Vagina (tissue), 2 donors: ENCODE measurements around the gene YWHAB.

Source experiments
- CTCF ChIP-seq, 3 experiments: fragments of 450-650 bp in 2 of 3; fragments of 200-600 bp in 1 of 3; sonication (generic) in 1 of 3; IDR thresholded peaks; one replicate each; pipeline ENCODE4 v1.5.1; 2017 to 2019; ENCODE audit warnings: antibody characterized with exemption in 3 of 3, mild to moderate bottlenecking in 2 of 3, moderate library complexity in 2 of 3
- POLR2A ChIP-seq, 2 donors: fragments of 450-650 bp; IDR thresholded peaks; one replicate each; pipeline ENCODE4 v1.6.1; 2017; ENCODE audit warnings: antibody characterized with exemption in 2 of 2, mild to moderate bottlenecking in 2 of 2, moderate library complexity in 2 of 2
- POLR2AphosphoS5 ChIP-seq, 2 donors: sonication (generic); formaldehyde crosslinking; IDR thresholded peaks; one replicate each; pipeline ENCODE4 v1.9.0; 2017; ENCODE audit warnings: antibody characterized with exemption in 2 of 2, mild to moderate bottlenecking in 2 of 2, low read depth in 1 of 2; ENCODE audit not compliant: insufficient read depth in 1 of 2

DNA sequence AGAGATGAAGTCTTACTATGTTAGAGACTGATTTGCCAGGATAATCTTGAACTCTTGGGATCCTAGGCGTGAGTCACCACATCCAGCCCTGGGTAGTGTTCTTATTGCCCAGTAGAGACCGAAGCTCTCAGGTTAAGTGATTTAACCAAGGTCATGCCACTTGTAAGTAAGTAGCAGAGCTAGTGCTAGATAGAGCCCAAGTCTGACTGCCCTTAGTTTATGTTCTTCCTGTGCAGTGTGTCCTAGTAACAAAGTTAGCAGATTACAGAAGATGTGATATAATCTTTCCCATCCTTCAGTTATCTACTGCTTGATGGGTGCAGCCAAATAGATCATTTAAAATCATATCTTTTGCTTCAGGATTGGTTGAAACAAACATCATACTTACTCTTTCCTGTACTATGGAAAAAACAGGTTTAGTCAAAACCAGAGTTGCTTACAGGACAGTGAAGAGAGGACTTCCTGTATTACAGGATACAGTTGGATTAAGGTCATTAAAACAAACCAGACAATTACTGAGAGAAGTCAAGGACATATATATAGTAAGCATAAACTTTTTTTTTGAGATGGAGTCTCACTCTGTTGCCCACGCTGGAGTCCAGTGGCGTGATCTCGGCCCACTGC is 14.8 kb downstream of the YWHAB start:
- TF ChIP-seq CTCF (IDR thresholded peaks at IDR 0.05) (no peak), POLR2AphosphoS5 (IDR thresholded peaks at IDR 0.05; ENCODE audit: insufficient read depth in 1 of 2, low read depth in 1 of 2) (no peak), POLR2A (IDR thresholded peaks at IDR 0.05) (no peak)
